SK-N-SH treated with all-trans-retinoic acid at 6 μM for 48 hours (cell line): ENCODE measurements around the gene C2CD5.

Source experiments
- PPARA ChIP-seq: fragments of 250-450 bp; sonication (Bioruptor Pico); IDR thresholded peaks from 2 replicates; pipeline ENCODE4 v1.5.0; 2020; ENCODE audit warnings: mild to moderate bottlenecking, borderline replicate concordance
- RARB ChIP-seq: fragments of 250-450 bp; sonication (Bioruptor Pico); IDR thresholded peaks from 2 replicates; pipeline ENCODE4 v1.8.0; 2021; ENCODE audit warnings: mild to moderate bottlenecking, moderate library complexity
- SNAI2 ChIP-seq: fragments of 250-450 bp; sonication (Bioruptor Pico); IDR thresholded peaks from 2 replicates; pipeline ENCODE4 v1.5.0; 2020; ENCODE audit warnings: mild to moderate bottlenecking, moderate library complexity
- ZNF8 ChIP-seq: fragments of 450-650 bp; formaldehyde crosslinking; IDR thresholded peaks from 2 replicates; pipeline ENCODE4 v1.5.0; 2020; ENCODE audit warnings: mild to moderate bottlenecking, moderate library complexity

- TF ChIP-seq RARB (no peak), SNAI2 (no peak), ZNF8 (CRISPR knock-in tag) (no peak), PPARA (CRISPR knock-in tag) (no peak)
Observed at GRCh38 chr12:22525426-22525825, 18.9 kb downstream of the C2CD5 start.
